HCT116 (cell line): ENCODE results near the gene GPC1. TPM values are rescaled to one million over a fixed set of nuclear protein-coding genes. Genes with fewer than 3 reads are reported as not detected.

Experiments used
- ATAC-seq: fragments of 200-7000 bp; cut with Tn5 transposase; 2 replicates; pipeline ENCODE4 v1.9.1; 2020; ENCODE audit warnings: mild to moderate bottlenecking, moderate library complexity
- BruUV-seq: library from RNA; stranded (reverse); fragments of 400-500 nt; replicated peaks from 2 replicates; lab custom pipeline; 2021; lab: Mats Ljungman, UMichigan
- CTCF ChIA-PET: fragments of 300-600 bp; sonication (Branson Sonifier 250); formaldehyde crosslinking; loops from one replicate; lab custom pipeline; 2021; ENCODE audit warnings: antibody characterized with exemption; lab: Charles Lee
- POLR2A ChIA-PET: fragments of 300-600, 350-600 bp; sonication (Branson Sonifier 250); formaldehyde crosslinking; loops from one replicate; lab custom pipeline; 2021; ENCODE audit warnings: antibody characterized with exemption; lab: Charles Lee
- RAD21 ChIA-PET, 2 experiments: fragments of 300-600 bp; sonication (Branson Sonifier 250); formaldehyde crosslinking; loops; one replicate each; lab custom pipeline; 2023; ENCODE audit warnings: low total read pairs in 2 of 2; ENCODE audit not compliant: uncharacterized antibody in 2 of 2, unreplicated experiment in 2 of 2, low non-redundant PET in 1 of 2; lab: Charles Lee
- DNase-seq: peaks from one replicate; pipeline ENCODE4 v3.0.0-alpha.2; 2010; ENCODE audit warnings: low read depth, low spot score
- H2AFZ ChIP-seq: fragments of 200-600 bp; shearing (Covaris generic), sonication (generic); 2 replicates; pipeline ENCODE4 v1.6.1; 2017; ENCODE audit warnings: low read depth, mixed run types, mixed read lengths, antibody characterized with exemption, low read length; ENCODE audit not compliant: poor library complexity, severe bottlenecking
- H3K27ac ChIP-seq: 2 replicates; pipeline ENCODE4 v1.5.1; 2012; ENCODE audit warnings: low read depth, low read length
- H3K27me3 ChIP-seq: fragments of 200-600 bp; sonication (generic); 2 replicates; pipeline ENCODE4 v1.6.1; 2016; ENCODE audit warnings: mixed run types, low read length, mixed read lengths; ENCODE audit not compliant: insufficient read depth
- H3K36me3 ChIP-seq, 2 experiments: fragments of 200-500 bp in 1 of 2; fragments of 200-600 bp in 1 of 2; sonication (Bioruptor generic) in 1 of 2; sonication (generic) in 1 of 2; 2 replicates each; pipeline versions ENCODE4 v1.5.1 to v1.6.1; 2014 to 2016; ENCODE audit warnings: low read length in 2 of 2, inconsistent platforms in 1 of 2, mixed read lengths in 1 of 2, mixed run types in 1 of 2; ENCODE audit not compliant: insufficient read depth in 2 of 2, control insufficient read depth in 1 of 2
- H3K4me1 ChIP-seq, 2 experiments: fragments of 200-600 bp in 1 of 2; sonication (generic) in 1 of 2; 2 replicates each; pipeline versions ENCODE4 v1.5.1 to v1.6.1; 2012 to 2017; ENCODE audit warnings: low read length in 2 of 2, inconsistent platforms in 1 of 2, mild to moderate bottlenecking in 1 of 2, mixed read lengths in 1 of 2, mixed run types in 1 of 2, moderate library complexity in 1 of 2; ENCODE audit not compliant: insufficient read depth in 2 of 2, control insufficient read depth in 1 of 2
- H3K4me2 ChIP-seq: fragments of 200-600 bp; sonication (generic); 2 replicates; pipeline ENCODE4 v1.6.1; 2017; ENCODE audit warnings: mixed run types, low read length, mixed read lengths
- H3K4me3 ChIP-seq, 2 experiments: fragments of 200-600 bp in 1 of 2; sonication (generic) in 1 of 2; replicated peaks in 1 of 2; 2 replicates each; pipeline ENCODE4 v1.5.1; 2011 to 2016; ENCODE audit warnings: low read length in 2 of 2, control low read depth in 1 of 2, low read depth in 1 of 2, mild to moderate bottlenecking in 1 of 2, mixed read lengths in 1 of 2, mixed run types in 1 of 2
- H3K79me2 ChIP-seq: fragments of 200-600 bp; sonication (generic); 2 replicates; pipeline ENCODE4 v1.6.1; 2017; ENCODE audit warnings: mild to moderate bottlenecking, mixed run types, low read length, moderate library complexity, mixed read lengths; ENCODE audit not compliant: insufficient read depth
- H3K9ac ChIP-seq: fragments of 200-600 bp; sonication (generic); 2 replicates; pipeline ENCODE4 v1.6.1; 2016; ENCODE audit warnings: low read length, mixed read lengths
- H3K9me2 ChIP-seq: fragments of 200-600 bp; sonication (generic), shearing (Covaris generic); 2 replicates; pipeline ENCODE4 v1.6.1; 2017; ENCODE audit warnings: mixed run types, mild to moderate bottlenecking, moderate library complexity; ENCODE audit not compliant: insufficient read depth
- H3K9me3 ChIP-seq, 2 experiments: fragments of 200-500 bp in 1 of 2; fragments of 200-600 bp in 1 of 2; sonication (Bioruptor generic) in 1 of 2; sonication (generic) in 1 of 2; 2 replicates each; pipeline ENCODE4 v1.6.1; 2014 to 2017; ENCODE audit warnings: low read length in 2 of 2, mixed read lengths in 2 of 2, inconsistent platforms in 1 of 2, low read depth in 1 of 2, mild to moderate bottlenecking in 1 of 2, mixed run types in 1 of 2, moderate library complexity in 1 of 2; ENCODE audit not compliant: control insufficient read depth in 1 of 2, insufficient read depth in 1 of 2
- H4K20me1 ChIP-seq: fragments of 200-600 bp; sonication (generic), shearing (Covaris generic); 2 replicates; pipeline ENCODE4 v1.6.1; 2017; ENCODE audit warnings: mixed run types, mild to moderate bottlenecking, moderate library complexity; ENCODE audit not compliant: insufficient read depth
- CEBPB ChIP-seq: IDR thresholded peaks from 2 replicates; pipeline ENCODE4 v1.6.1; 2012; ENCODE audit warnings: low read depth
- EGR1 ChIP-seq: IDR thresholded peaks from 2 replicates; pipeline ENCODE4 v1.6.1; 2012; ENCODE audit warnings: low read depth
- ELF1 ChIP-seq: IDR thresholded peaks from 2 replicates; pipeline ENCODE4 v1.6.1; 2012; ENCODE audit warnings: low read depth, borderline replicate concordance
- MAX ChIP-seq: IDR thresholded peaks from 2 replicates; pipeline ENCODE4 v1.6.1; 2012
- POLR2A ChIP-seq: IDR thresholded peaks from 2 replicates; pipeline ENCODE4 v1.7.0; 2011; ENCODE audit warnings: borderline replicate concordance; ENCODE audit not compliant: insufficient read depth, insufficient read length; ENCODE audit errors: extremely low read depth
- POLR2AphosphoS5 ChIP-seq: IDR thresholded peaks from 2 replicates; pipeline ENCODE4 v1.6.1; 2011; ENCODE audit warnings: mild to moderate bottlenecking, low read depth, low read length, moderate library complexity
- RAD21 ChIP-seq: IDR thresholded peaks from 2 replicates; pipeline ENCODE4 v1.6.1; 2012; ENCODE audit warnings: low read depth, mild to moderate bottlenecking
- SIN3A ChIP-seq: IDR thresholded peaks from 2 replicates; pipeline ENCODE4 v1.6.1; 2012; ENCODE audit warnings: low read depth
- SRF ChIP-seq: IDR thresholded peaks from 2 replicates; pipeline ENCODE4 v1.6.1; 2012; ENCODE audit warnings: low read depth
- intact Hi-C: fragments of 100-400 bp; cut with micrococcal nuclease; formaldehyde crosslinking; loops from 2 replicates; pipeline ENCODE4 v1.10.0; 2022
- total RNA-seq: library from RNA; stranded (reverse); gene quantifications from one replicate; pipeline ENCODE4 v1.2.1, GENCODE V29; 2021; ENCODE audit not compliant: unreplicated experiment

GPC1 gene
- total RNA-seq, 1 experiment from 2014 or later: 79.1 TPM

- no peak overlapping the region for H3K27ac ChIP-seq
- no peak overlapping the region for H3K9ac ChIP-seq
- ChIA-PET CTCF (no interaction called here), POLR2A (no interaction called here), RAD21 (no interaction called here)
- no peak overlapping the region for H3K4me3 ChIP-seq
- H3K9me3 ChIP-seq: no peaks in the 10 kb centered on the region
- H3K4me2 ChIP-seq: no peak overlapping the region
- H3K4me1 ChIP-seq: no peaks in the 10 kb centered on the region
- intact Hi-C loops: no loop called here
- ATAC-seq (no peak), DNase-seq (no peak)
- no peaks in the 10 kb centered on the region for H3K36me3 ChIP-seq
- H2AFZ ChIP-seq: no peak overlapping the region
- BruUV-seq: no TSS peak
- TF ChIP-seq RAD21 (no peak), SIN3A (no peak), MAX (no peak), POLR2AphosphoS5 (no peak), POLR2A (no peak), SRF (no peak), ELF1 (no peak)
- no peaks in the 10 kb centered on the region for H3K27me3 ChIP-seq
- H4K20me1 ChIP-seq: no peaks in the 10 kb centered on the region
- no peaks in the 10 kb centered on the region for H3K9me2 ChIP-seq
- no peaks in the 10 kb centered on the region for H3K79me2 ChIP-seq
Measured at GRCh38 chr2:240407090-240407489, 28.4 kb upstream of the GPC1 start.

- DNase-seq (no peak), ATAC-seq (no peak)
- no peak overlapping the region for H2AFZ ChIP-seq
- CTCF ChIA-PET: no interaction called here
- BruUV-seq: no TSS peak
- no peaks in the 10 kb centered on the region for H3K4me1 ChIP-seq
- no peak overlapping the region for H3K4me3 ChIP-seq
- H3K4me2 ChIP-seq: no peak overlapping the region
- RAD21 ChIA-PET: no interaction called here
- no peak overlapping the region for H3K27ac ChIP-seq
- no peaks in the 10 kb centered on the region for H4K20me1 ChIP-seq
- no peak for TF ChIP-seq RAD21
- TF ChIP-seq CEBPB: no peak
- no peak for TF ChIP-seq EGR1
- no peak for TF ChIP-seq SRF
- TF ChIP-seq POLR2AphosphoS5: no peak
- no peaks in the 10 kb centered on the region for H3K9me2 ChIP-seq
- H3K9ac ChIP-seq: no peak overlapping the region
- H3K9me3 ChIP-seq: no peaks in the 10 kb centered on the region
- intact Hi-C loops: no loop called here
- POLR2A ChIA-PET: no interaction called here
- no peaks in the 10 kb centered on the region for H3K79me2 ChIP-seq
- no peaks in the 10 kb centered on the region for H3K36me3 ChIP-seq
- no peaks in the 10 kb centered on the region for H3K27me3 ChIP-seq
Measured at GRCh38 chr2:240410004-240410403, 25.5 kb upstream of the GPC1 start.
